GM23248 (cell line): ENCODE measurements around the gene TCF15. TPM values are rescaled to one million over a fixed set of nuclear protein-coding genes. Genes with fewer than 3 reads are reported as not detected.
A peak's percentile ranks its signal among the peaks of the same experiment; 100 is the strongest.
"Not testable (repeated sequence)": the region's sequence is repeated elsewhere in the genome, so short reads cannot be mapped to it uniquely, and the experiment has no call there.

Experiments
- DNase-seq: peaks from one replicate; pipeline ENCODE4 v3.0.0-alpha.2; 2015
- H2AFZ ChIP-seq: fragments of 200-600 bp; sonication (generic); 2 replicates; pipeline ENCODE4 v1.6.1; 2016; ENCODE audit warnings: antibody characterized with exemption
- H3F3A ChIP-seq: fragments of 200-600 bp; sonication (generic); 2 replicates; pipeline ENCODE4 v1.6.1; 2016; ENCODE audit warnings: mild to moderate bottlenecking, antibody characterized with exemption, mixed run types; ENCODE audit not compliant: insufficient read depth
- H3K27ac ChIP-seq: fragments of 200-600 bp; sonication (generic); 2 replicates; pipeline ENCODE4 v1.5.1; 2016; ENCODE audit warnings: mild to moderate bottlenecking
- H3K27me3 ChIP-seq: fragments of 200-600 bp; sonication (generic); replicated peaks from 2 replicates; pipeline ENCODE4 v1.6.1; 2016; ENCODE audit warnings: mild to moderate bottlenecking; ENCODE audit not compliant: insufficient read depth
- H3K36me3 ChIP-seq: fragments of 200-600 bp; sonication (generic); 2 replicates; pipeline ENCODE4 v1.6.1; 2016; ENCODE audit warnings: low read depth, mild to moderate bottlenecking
- H3K4me1 ChIP-seq: fragments of 200-600 bp; sonication (generic); 2 replicates; pipeline ENCODE4 v1.6.1; 2016; ENCODE audit warnings: mild to moderate bottlenecking; ENCODE audit not compliant: insufficient read depth
- H3K4me2 ChIP-seq: fragments of 200-600 bp; sonication (generic); one replicate; pipeline ENCODE4 v1.6.1; 2016; ENCODE audit warnings: mild to moderate bottlenecking; ENCODE audit not compliant: unreplicated experiment
- H3K4me3 ChIP-seq: fragments of 200-600 bp; sonication (generic); 2 replicates; pipeline ENCODE4 v1.5.1; 2016; ENCODE audit warnings: mild to moderate bottlenecking
- H3K79me2 ChIP-seq: fragments of 200-600 bp; sonication (generic); 2 replicates; pipeline ENCODE4 v1.6.1; 2016; ENCODE audit warnings: mild to moderate bottlenecking; ENCODE audit not compliant: insufficient read depth
- H3K9ac ChIP-seq: fragments of 200-600 bp; sonication (generic); 2 replicates; pipeline ENCODE4 v1.6.1; 2016; ENCODE audit warnings: mild to moderate bottlenecking
- H3K9me2 ChIP-seq: fragments of 200-600 bp; sonication (generic); 2 replicates; pipeline ENCODE4 v1.6.1; 2016; ENCODE audit warnings: mixed run types, mild to moderate bottlenecking, moderate library complexity; ENCODE audit not compliant: insufficient read depth
- H3K9me3 ChIP-seq: fragments of 200-600 bp; sonication (generic); one replicate; pipeline ENCODE4 v1.6.1; 2017; ENCODE audit warnings: low read depth
- H4K20me1 ChIP-seq: fragments of 200-600 bp; sonication (generic); 2 replicates; pipeline ENCODE4 v1.6.0; 2016; ENCODE audit not compliant: insufficient read depth
- EZH2 ChIP-seq: fragments of 200-600 bp; sonication (generic); IDR thresholded peaks from 2 replicates; pipeline ENCODE4 v1.6.1; 2018; ENCODE audit warnings: antibody characterized with exemption, mild to moderate bottlenecking; ENCODE audit not compliant: insufficient read depth, poor library complexity, severe bottlenecking
- EZH2phosphoT487 ChIP-seq: fragments of 200-600 bp; sonication (generic); IDR thresholded peaks from 2 replicates; pipeline ENCODE4 v1.6.1; 2018; ENCODE audit warnings: antibody characterized with exemption, moderate library complexity, mild to moderate bottlenecking, low read depth; ENCODE audit not compliant: insufficient read depth
- whole genome bisulfite sequencing, 2 experiments: methylation state at CpG; one replicate each; pipeline ENCODE4 v1.1.6; 2015 to 2017; ENCODE audit warnings: low lambda C conversion rate in 2 of 2, low coverage in 1 of 2; ENCODE audit errors: missing lambda C conversion rate in 2 of 2; 5-methylcytosine and 5-hydroxymethylcytosine counted together
- in situ Hi-C: fragments of 300-500 bp; cut with MboI; formaldehyde crosslinking; loops from 2 replicates; pipeline ENCODE4 v1.15.0; 2020
- polyA plus RNA-seq: library from polyadenylated mRNA; unstranded; fragments of >200 nt; fragmentation: Nextera tagmentation; extraction: Ambion mirVana; gene quantifications from 2 replicates; pipeline ENCODE4 v1.2.1, GENCODE V29; 2016
- total RNA-seq: library from RNA; depleted of rRNA; stranded (reverse); fragments of >200 nt; shearing (Covaris generic); gene quantifications from 2 replicates; pipeline ENCODE4 v1.2.3, GENCODE V29; 2014

TCF15 gene
- total and polyA plus RNA-seq, 2 experiments from 2014 or later: not detected

GRCh38 chr20:644692-645317 lies 34.7 kb upstream of the TCF15 start:
- no peak overlapping the region for H2AFZ ChIP-seq
- DNase-seq: no peak
- H3K9ac ChIP-seq: no peak overlapping the region
- in situ Hi-C loops: no loop called here
- peaks cover 13% of the 10 kb centered on the region for H3K79me2 ChIP-seq
- H3K36me3 ChIP-seq: peaks cover 12% of the 10 kb centered on the region; the same call in 1 of the 2 replicates
- no peak overlapping the region for H3K4me3 ChIP-seq
- H3K9me3 ChIP-seq: no peaks in the 10 kb centered on the region
- WGBS, 2 experiments: 69 to 70% methylated on average over 11 of the region's 11 CpGs
- no peak overlapping the region for H3K4me2 ChIP-seq
- 0 out of 2 replicates have a peak, but pooled peaks cover 6% of the 10 kb centered on the region for H4K20me1 ChIP-seq
- H3K4me1 ChIP-seq: no peaks in the 10 kb centered on the region
- no peak overlapping the region for H3K27ac ChIP-seq
- H3F3A ChIP-seq: 0 out of 2 replicates have a peak, but pooled peaks cover 5% of the 10 kb centered on the region
- TF ChIP-seq EZH2phosphoT487 (no peak), EZH2 (no peak)
- H3K27me3 ChIP-seq: no peaks in the 10 kb centered on the region
- no peaks in the 10 kb centered on the region for H3K9me2 ChIP-seq

- Histone ChIP-seq H3K4me2 (peak overlapping the region; percentile 26), H3K4me1 (no peaks in the 10 kb centered on the region), H3K9me2 (no peaks in the 10 kb centered on the region), H3F3A (no peaks in the 10 kb centered on the region), H3K27me3 (no peaks in the 10 kb centered on the region), H3K27ac (no peak overlapping the region), H3K4me3 (peak overlapping the region; percentile 34; the same call in 1 of the 2 replicates), H3K36me3 (peaks cover 3% of the 10 kb centered on the region; the same call in 1 of the 2 replicates), H3K9me3 (no peaks in the 10 kb centered on the region), H4K20me1 (no peaks in the 10 kb centered on the region), H2AFZ (no peak overlapping the region), H3K9ac (no peak overlapping the region), H3K79me2 (peaks cover 2% of the 10 kb centered on the region)
- TF ChIP-seq EZH2: no peak
- no peak for TF ChIP-seq EZH2phosphoT487
- in situ Hi-C loops: no loop called here
- 8 to 16% methylated on average over 30 to 47 of the region's 57 CpGs for WGBS, 2 experiments
- peak; percentile 40 for DNase-seq
Observed at GRCh38 chr20:642398-643174, 32.5 kb upstream of the TCF15 start.

GRCh38 chr20:642013-642397 lies 31.9 kb upstream of the TCF15 start:
- H3K36me3 ChIP-seq, H3K4me3 ChIP-seq, DNase-seq, H2AFZ ChIP-seq, H3K4me1 ChIP-seq, H3K27me3 ChIP-seq, H4K20me1 ChIP-seq, H3K4me2 ChIP-seq, H3K9me3 ChIP-seq, H3K79me2 ChIP-seq, H3K9me2 ChIP-seq, H3K9ac ChIP-seq, H3K27ac ChIP-seq, H3F3A ChIP-seq, in situ Hi-C loops: not testable (repeated sequence)
- WGBS, 2 experiments: no CpG with 5 or more reads among the region's 13 CpGs

GRCh38 chr20:641516-641875 lies 31.4 kb upstream of the TCF15 start:
- no peaks in the 10 kb centered on the region for H3K79me2 ChIP-seq
- TF ChIP-seq EZH2 (no peak), EZH2phosphoT487 (no peak)

More at GRCh38 chr20:641516-641875, 31.4 kb upstream of the TCF15 start:
- H3K9ac ChIP-seq: no peak overlapping the region
- no peaks in the 10 kb centered on the region for H3K4me1 ChIP-seq
- WGBS, 2 experiments: 10 to 15% methylated on average over 12 of the region's 12 CpGs
- in situ Hi-C loops: no loop called here
- H3K9me3 ChIP-seq: no peaks in the 10 kb centered on the region
- no peaks in the 10 kb centered on the region for H3K9me2 ChIP-seq
- peak; percentile 49 for DNase-seq
- H3K27ac ChIP-seq: no peak overlapping the region
- no peak overlapping the region for H3K4me2 ChIP-seq
- no peaks in the 10 kb centered on the region for H4K20me1 ChIP-seq
- H3F3A ChIP-seq: no peaks in the 10 kb centered on the region
- H3K4me3 ChIP-seq: no peak overlapping the region
- H2AFZ ChIP-seq: no peak overlapping the region
- H3K27me3 ChIP-seq: 0 out of 2 replicates have a peak, but pooled peaks cover under 1% of the 10 kb centered on the region
- no peaks in the 10 kb centered on the region for H3K36me3 ChIP-seq
